NCI-H748 (cell line): Measurements from ENCODE around the gene KCNJ11.
A peak's percentile ranks its signal among the peaks of the same experiment; 100 is the strongest.

Source experiments
- DNase-seq: peaks from one replicate; lab custom pipeline; 2025; ENCODE audit not compliant: unreplicated experiment; lab: John Stamatoyannopoulos, UW

Gene KCNJ11

DNA sequence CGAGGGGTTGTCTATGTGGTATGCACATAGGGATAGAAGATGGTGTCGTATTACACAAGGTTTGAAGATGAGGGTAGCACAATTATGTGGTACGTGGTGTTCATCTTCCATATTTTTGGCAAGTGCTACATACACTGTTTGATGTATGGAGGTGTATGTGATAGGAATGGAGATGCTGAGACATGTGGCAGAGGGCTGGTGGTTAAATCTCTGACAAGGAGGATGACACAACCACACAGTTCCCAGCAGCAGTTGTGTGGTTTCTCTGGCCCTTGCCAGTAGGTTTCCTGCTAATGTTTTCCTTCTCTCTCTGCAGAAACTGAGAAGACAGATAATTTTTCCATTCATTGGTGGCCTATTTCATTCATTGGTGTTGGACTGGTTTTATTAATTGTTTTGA is 19.9 kb downstream of the KCNJ11 start:
- no peak for DNase-seq

DNA sequence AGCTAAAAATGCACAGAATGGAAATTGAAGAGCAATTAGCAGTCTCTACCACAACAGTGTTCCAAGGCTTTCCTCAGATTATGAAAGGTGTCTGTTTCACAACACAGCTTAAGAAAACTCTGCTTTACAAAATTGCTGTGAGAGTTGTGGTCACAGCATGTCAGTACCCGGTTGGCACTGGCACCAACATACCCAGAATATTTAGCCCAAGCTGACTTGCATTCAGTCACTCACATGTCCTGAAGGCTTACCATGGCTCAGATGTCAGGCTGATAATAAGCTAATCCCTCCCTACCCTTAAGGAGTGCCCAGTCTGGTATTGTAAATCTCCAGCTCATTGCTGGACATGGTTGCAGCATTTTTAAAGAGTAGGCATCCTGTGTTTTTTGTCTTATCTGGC is 22.0 kb downstream of the KCNJ11 start:
- no peak for DNase-seq

DNA sequence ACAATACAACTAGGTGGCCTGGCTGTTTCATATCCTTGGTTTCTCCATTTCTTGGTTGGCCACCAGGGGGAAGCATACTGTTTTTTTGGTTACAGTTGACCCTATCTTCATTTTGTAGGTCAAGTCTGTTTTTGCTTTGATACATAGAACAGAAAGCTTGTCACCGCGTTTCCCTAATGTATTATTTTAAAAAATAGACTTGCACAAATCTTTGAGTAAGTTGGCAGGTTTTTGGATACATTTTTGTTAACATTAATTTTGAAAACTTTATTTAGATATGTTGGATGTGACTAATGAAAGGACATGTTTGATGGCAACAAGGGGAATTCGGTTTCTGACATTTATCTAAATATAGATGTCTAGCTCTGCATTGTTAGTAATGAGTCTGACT is 33.9 kb downstream of the KCNJ11 start:
- DNase-seq, result peak; percentile 74

DNA sequence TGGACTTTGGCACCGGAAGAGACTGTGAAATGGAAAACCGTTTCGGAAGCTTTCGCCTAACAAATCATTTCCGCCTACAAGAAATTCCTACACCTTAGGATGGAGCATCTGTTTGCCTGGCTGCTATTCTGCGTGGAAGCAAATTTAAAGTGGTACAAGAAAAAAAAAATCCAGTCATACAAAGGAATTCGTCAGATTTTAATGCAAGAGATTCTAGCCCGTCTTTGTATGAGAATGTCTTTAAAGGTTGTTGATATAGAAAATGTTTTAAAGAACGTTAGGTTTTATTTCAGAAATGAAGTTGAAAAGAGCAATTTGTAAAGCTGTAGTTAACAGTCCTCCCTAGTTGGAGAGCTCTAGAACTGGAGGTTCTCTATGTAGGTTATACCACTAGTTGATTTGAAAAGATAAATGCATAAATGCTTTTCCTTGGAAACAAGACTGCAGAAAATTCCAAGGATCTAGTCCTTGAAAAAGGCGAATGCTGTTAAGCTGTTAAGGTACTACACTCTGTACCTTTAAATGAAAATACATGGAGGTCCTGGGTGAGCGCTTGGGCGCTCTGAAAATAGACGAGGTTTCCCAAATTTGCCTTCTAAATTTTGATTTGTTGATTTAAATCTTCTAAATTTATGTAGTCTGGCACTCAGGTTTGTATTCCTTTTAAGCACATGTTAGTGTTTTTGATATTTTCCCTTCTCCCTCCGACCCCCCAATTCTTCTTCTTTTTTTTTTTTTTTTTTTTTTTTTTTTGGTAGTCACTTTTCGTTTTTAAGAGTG is 34.4 kb downstream of the KCNJ11 start:
- peak; percentile 45 for DNase-seq

DNA sequence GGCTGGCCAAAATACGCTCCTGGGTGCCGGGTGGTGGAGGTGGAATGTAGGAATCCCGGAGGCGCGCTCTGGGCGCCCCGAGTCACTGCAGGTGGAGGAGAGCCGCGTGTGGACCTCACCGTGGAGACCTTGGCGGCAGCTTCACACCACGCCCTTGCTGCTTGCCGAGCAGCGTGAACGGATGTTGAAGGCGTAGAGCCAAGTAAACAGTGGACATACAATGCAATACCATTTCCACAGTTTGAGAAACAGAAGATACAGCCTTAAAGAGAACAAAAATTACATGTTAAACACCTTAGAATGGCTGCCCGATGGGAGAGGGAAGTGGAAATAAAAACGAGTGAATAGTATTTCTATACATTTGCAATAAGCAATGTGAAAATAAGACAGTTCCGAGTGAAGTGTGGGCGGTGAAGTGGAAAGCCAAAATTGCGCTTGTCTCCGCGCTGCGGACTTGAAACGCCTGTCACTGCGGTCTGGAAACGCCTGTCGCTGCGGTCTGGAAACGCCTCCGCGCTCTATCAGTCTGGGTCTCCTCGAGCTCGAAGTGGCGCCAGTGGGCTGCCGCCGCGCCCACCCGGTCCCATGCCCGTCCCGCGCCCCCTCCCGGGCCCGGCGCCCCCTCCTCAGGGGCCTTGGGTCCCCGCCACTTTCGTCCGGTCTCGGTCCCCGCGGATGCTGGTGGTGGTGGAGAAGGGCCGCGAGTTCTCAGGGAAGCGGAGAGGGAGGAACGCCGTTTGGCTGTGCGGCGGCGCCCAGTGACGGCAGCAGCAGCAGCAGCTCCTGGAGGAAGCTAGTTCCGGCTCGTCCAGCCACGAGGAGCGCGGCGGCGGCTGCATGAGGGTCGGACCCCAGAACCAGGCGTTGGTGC is 35.3 kb downstream of the KCNJ11 start:
- DNase-seq, result peak; percentile 88

DNA sequence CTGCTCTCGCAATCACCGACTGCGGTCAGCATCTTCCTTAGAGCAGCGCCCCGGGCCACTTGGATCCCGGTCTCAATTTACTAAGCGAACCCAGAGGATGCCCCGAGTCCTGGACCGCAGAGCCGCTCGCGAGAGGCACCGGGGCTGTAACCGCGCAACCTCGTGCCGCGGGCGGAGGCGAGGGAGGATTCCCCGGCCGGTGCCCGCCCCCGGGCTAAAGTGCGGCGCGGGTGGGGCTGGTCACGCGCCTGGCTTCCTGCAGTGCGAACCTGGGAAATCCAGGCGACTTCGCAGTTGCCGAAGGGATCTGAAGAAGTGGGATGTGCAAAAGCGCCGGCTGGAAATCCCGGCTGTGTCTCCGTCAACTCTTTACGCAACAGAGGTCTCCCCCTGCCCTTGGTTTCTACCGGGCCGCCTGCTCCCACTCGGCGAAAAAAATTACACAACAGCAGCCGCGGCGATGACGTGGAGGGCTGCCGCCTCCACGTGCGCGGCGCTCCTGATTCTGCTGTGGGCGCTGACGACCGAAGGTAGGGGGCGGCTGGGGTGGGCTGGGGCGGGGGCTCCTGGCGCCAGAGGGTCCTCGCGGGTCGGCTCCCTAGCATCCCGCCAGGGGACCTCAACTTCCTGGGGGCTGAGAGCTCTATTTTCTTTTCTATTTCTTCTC is 36.8 kb downstream of the KCNJ11 start, which contains the start of gene NCR3LG1:
Gene NCR3LG1 (plus strand): TSS at position 291 of the 667 bp plus-strand sequence. CDS start 170 bp downstream, at position 461.
- peak; percentile 89 for DNase-seq

DNA sequence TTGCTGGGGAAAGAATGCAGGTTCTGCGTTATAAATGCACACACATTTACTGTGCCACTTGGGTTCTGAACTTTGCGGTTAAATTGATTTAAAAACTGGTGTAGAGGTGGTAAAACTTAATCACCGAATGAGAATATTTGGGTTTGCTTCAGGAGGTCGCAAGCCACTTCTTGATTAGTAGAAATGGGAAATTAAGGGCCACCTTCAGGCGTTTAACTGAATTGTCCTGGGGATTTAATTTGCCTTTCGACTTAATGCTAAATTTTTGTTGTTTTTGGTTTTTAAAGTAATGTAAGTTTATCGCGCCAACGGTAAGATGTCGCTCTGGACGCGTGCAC is 37.3 kb downstream of the KCNJ11 start:
- DNase-seq, result no peak

DNA sequence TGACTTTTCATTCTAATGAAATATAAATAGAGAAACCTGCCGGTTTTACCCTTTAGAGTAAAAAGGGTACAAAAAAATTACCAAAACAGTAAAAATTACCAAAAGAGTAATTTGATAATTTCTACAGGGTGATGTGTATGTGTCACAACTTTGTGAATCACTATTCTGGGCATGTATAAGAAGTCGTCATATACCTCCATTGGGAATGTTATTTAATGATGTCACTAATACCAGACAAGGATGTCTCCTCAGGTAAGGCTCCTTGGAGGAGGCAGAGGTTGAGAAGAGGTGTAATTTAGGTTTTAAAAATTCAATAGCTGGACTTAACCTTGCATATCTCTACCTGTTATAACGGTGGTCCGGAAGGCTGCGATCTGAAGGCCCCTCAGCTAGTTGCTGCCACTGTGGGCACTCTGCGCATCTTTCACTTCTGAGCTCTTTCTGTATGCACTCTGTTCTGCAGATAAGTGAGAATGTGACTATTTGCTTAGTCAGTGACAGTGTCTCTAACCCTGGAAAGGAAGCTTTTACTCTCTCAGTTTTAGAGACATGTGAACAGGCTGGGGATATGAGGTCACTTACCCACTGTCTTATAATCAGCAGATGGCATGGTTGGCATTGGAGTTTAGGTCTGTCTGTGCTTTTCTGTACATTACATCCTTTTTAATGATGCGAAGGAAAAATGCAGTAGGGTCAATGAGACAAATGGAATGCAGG is 37.8 kb downstream of the KCNJ11 start:
- no peak for DNase-seq

DNA sequence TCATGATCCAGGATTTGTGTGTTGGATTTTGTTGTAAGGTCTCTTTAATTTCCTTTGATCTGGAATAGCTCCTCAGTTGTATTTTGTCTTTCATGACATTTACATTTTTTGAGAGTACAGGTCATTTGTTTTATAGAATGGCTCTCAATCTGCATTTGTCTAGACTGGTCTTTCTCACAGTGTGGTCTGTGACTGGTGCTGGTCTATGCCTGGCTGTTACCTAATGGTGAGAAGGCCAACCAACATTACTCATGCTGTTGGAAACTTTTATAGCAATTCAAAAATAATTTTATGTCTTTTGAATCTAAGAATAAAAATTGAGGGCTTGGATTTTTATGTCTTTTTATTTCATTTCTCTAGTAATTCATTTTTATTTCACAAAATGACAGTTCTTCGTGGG is 40.8 kb downstream of the KCNJ11 start:
- DNase-seq, result no peak

DNA sequence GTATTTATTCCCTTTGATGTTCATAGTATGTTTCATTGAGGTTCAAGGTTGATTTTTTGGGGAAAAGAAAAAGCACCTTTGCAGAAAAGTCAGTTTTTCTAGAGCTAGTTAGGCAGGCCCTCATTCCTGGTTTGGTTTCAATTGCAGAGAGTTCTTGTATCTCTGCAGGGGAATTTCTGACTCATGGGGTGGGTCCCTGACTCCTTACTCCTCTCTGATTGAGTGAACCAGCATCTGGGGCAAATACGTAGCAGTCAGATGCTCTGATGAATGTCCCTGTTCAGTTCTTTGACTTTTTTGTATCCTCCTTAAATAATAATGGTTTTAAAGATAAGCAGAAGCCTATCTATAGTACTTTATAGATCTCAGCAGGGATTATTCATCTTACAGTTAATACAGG is 44.6 kb downstream of the KCNJ11 start:
- no peak for DNase-seq

DNA sequence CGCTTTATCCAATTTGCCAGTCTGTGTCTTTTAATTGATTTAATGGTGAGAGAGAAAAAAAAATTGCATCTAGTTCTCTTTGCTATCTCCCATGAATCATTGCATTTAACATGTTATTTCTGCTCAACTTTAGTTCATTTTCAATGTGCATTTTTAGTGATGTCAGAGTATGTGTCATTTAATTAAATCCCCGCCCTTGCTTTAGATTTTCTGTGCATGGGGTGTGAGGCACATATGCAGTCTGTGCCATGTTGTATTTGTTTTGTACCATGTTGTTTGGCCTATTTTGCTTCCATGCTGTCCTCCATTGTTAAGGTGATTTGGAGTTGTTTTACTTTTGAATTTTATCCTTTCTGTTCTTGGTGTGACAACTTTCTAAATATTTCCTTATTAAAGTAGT is 45.2 kb downstream of the KCNJ11 start:
- no peak for DNase-seq
